T-cell (primary cell): ENCODE measurements around the gene CAP2. TPM values are rescaled to one million over a fixed set of nuclear protein-coding genes. Genes with fewer than 3 reads are reported as not detected.

Experiments used
- ATAC-seq, 4 experiments: fragments of 200-7000 bp in 3 of 4; fragments of 150-1000 bp in 1 of 4; cut with Tn5 transposase; replicated peaks in 1 of 4; 1 replicate in 3 of 4; 2 replicates in 1 of 4; pipeline ENCODE4 v1.10.0; 2021; ENCODE audit warnings: moderate library complexity in 3 of 4, mild to moderate bottlenecking in 2 of 4, moderate number of reproducible peaks in 1 of 4
- CTCF ChIA-PET, 2 donors: fragments of 300-600 bp; sonication (Branson Sonifier 250); formaldehyde crosslinking; loops; one replicate each; lab custom pipeline; 2022; ENCODE audit warnings: antibody characterized with exemption in 2 of 2; lab: Charles Lee
- POLR2A ChIA-PET, 2 donors: fragments of 300-600 bp; sonication (Branson Sonifier 250); formaldehyde crosslinking; loops; one replicate each; lab custom pipeline; 2022; ENCODE audit warnings: antibody characterized with exemption in 2 of 2; lab: Charles Lee
- DNase-seq, 35 experiments: peaks; one replicate each; pipeline versions ENCODE4 v3.0.0 to v3.0.0-alpha.2; 2013 to 2023
- H3K27ac ChIP-seq: one replicate; pipeline ENCODE4 v1.5.1; 2013; ENCODE audit warnings: low read length
- H3K27me3 ChIP-seq, 2 experiments: replicated peaks in 1 of 2; 1 replicate in 1 of 2; 2 replicates in 1 of 2; pipeline versions ENCODE4 v1.6.1 to v1.7.0; 2013; ENCODE audit warnings: low read length in 1 of 2, mixed read lengths in 1 of 2; ENCODE audit not compliant: control insufficient read depth in 2 of 2, insufficient read depth in 2 of 2; ENCODE audit errors: extremely low read depth in 1 of 2
- H3K36me3 ChIP-seq, 2 donors: 1 replicate in 1 of 2; 2 replicates in 1 of 2; pipeline versions ENCODE4 v1.6.1 to v1.7.0; 2013; ENCODE audit warnings: low read length in 1 of 2; ENCODE audit not compliant: control insufficient read depth in 2 of 2, insufficient read depth in 1 of 2; ENCODE audit errors: extremely low read depth in 1 of 2
- H3K4me1 ChIP-seq, 2 experiments: 1 replicate in 1 of 2; 2 replicates in 1 of 2; pipeline versions ENCODE4 v1.6.1 to v1.7.0; 2013; ENCODE audit warnings: low read length in 2 of 2, mixed read lengths in 1 of 2; ENCODE audit not compliant: insufficient read depth in 2 of 2, control insufficient read depth in 1 of 2; ENCODE audit errors: extremely low read depth in 1 of 2
- H3K4me3 ChIP-seq, 2 donors: 1 replicate in 1 of 2; 2 replicates in 1 of 2; pipeline versions ENCODE4 v1.5.1 to v1.7.0; 2013; ENCODE audit warnings: mild to moderate bottlenecking in 2 of 2, low read length in 1 of 2, moderate library complexity in 1 of 2; ENCODE audit not compliant: control insufficient read depth in 1 of 2; ENCODE audit errors: extremely low read depth in 1 of 2
- H3K9me3 ChIP-seq: 2 replicates; pipeline ENCODE4 v1.7.0; 2013
- H3K27ac Mint-ChIP-seq, 2 donors: one replicate each; pipeline ENCODE4 v1.8.0; 2020 to 2021; ENCODE audit warnings: mild to moderate bottlenecking in 2 of 2, mixed read lengths in 2 of 2
- H3K27me3 Mint-ChIP-seq, 2 donors: one replicate each; pipeline ENCODE4 v1.8.0; 2021 to 2022; ENCODE audit warnings: mixed read lengths in 2 of 2
- H3K36me3 Mint-ChIP-seq: one replicate; pipeline ENCODE4 v1.8.0; 2021; ENCODE audit warnings: mixed read lengths
- H3K4me1 Mint-ChIP-seq, 3 donors: one replicate each; pipeline ENCODE4 v1.8.0; 2020 to 2022; ENCODE audit warnings: mixed read lengths in 3 of 3, mild to moderate bottlenecking in 1 of 3
- H3K4me3 Mint-ChIP-seq, 3 donors: one replicate each; pipeline ENCODE4 v1.8.0; 2020 to 2022; ENCODE audit warnings: mild to moderate bottlenecking in 3 of 3, mixed read lengths in 3 of 3, moderate library complexity in 3 of 3
- H3K9me3 Mint-ChIP-seq, 3 donors: one replicate each; pipeline ENCODE4 v1.8.0; 2020 to 2022; ENCODE audit warnings: mixed read lengths in 3 of 3
- WGBS: methylation state at CpG from one replicate; pipeline ENCODE4 v1.1.5; 2013; ENCODE audit warnings: missing lambda C conversion rate; ENCODE audit not compliant: insufficient coverage; 5-methylcytosine and 5-hydroxymethylcytosine counted together
- total RNA-seq, 35 experiments: library from RNA in 6 of 35; stranded (reverse) in 6 of 35; fragments of 120-200 nt in 1 of 35; gene quantifications; one replicate each; pipeline versions ENCODE4 v1.2.1 to v1.2.4 and lab custom pipeline; 2013 to 2026

CAP2 gene
- total RNA-seq, 5 donors from 2014 or later (not counting 1 experiment from before 2014, with no cell fraction given) = 0.20 TPM; not detected in 4

DNA sequence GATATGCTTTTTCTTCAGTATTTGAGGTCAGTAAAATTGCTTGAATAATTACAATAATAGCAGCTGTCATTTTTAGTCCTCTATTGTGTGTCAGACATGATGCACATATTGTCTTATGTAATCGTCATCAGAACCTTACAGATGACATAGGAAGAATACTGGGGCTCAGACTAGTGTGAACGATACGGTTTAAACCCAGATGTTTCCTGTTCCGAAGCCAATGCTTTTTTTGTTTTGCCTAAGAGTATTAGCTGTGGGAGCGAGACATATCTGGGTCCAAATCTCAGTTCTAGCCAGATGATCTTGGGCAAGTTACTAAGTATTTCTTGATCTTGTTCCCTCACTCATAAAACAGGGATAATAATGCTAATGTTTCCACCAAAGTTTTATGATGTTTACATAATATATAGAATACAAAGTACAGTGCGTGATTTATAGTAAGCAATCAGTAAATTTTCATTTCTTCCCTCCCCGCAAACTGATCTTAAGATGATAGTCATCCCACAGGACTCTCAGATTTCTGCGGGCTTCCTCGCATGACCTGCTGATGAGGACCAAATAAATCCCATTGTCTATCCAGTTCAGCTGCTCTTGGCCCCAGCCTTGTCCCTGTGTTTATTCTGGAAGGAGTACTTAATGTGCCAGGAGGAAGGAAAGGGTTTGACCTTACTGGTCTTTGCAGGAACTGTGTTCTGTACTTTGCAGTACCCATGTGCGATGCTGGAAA is 98.2 kb downstream of the CAP2 start:
- Histone ChIP-seq H3K4me3 (no peak overlapping the region), H3K4me1 (no peaks in the 10 kb centered on the region), H3K36me3 (no peaks in the 10 kb centered on the region), H3K27ac (no peak overlapping the region), H3K27me3 (peaks cover 0 to 11% of the 10 kb centered on the region in 2 experiments), H3K9me3 (no peaks in the 10 kb centered on the region)
- ChIA-PET CTCF (no interaction called here), POLR2A (interaction anchor here in 1 of 2 donors (0.6 kb wide), 1 partner anchor 252 kb away, joined by 3 read pairs; no protein-coding TSS in a partner anchor)
- Mint-ChIP-seq H3K4me1 (no peaks in the 10 kb centered on the region), H3K27me3 (peaks cover 42 to 51% of the 10 kb centered on the region in 2 donors), H3K36me3 (no peaks in the 10 kb centered on the region), H3K9me3 (no peaks in the 10 kb centered on the region), H3K4me3 (no peak overlapping the region), H3K27ac (no peak overlapping the region)
- ATAC-seq = no peak
- 20% methylated on average over 4 of the region's 10 CpGs for WGBS
- DNase-seq = no peak

DNA sequence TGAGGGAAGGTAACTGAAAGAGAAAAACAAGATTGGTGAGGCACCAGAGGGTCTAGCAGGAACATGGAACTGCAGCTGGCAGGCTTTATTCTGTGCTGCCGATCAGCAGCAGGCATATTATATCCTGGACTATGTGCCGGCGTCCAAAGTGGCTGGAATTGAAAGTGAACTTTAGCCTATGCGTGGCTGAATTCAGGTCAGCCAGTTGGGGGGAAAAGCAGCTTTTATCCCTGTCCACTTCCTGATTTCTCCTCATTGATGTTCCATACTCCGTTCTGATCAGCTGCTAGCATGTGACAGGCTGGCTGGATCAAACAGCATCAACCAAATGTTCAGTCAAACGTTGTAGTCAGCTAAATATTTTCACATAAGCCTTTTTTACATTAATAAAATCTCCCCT is 99.0 kb downstream of the CAP2 start:
- no peaks in the 10 kb centered on the region for H3K9me3 Mint-ChIP-seq
- H3K36me3 ChIP-seq = no peaks in the 10 kb centered on the region
- H3K27me3 Mint-ChIP-seq = peaks cover 37 to 52% of the 10 kb centered on the region in 2 donors
- no peaks in the 10 kb centered on the region for H3K9me3 ChIP-seq
- H3K27ac Mint-ChIP-seq = no peak overlapping the region
- H3K36me3 Mint-ChIP-seq = no peaks in the 10 kb centered on the region
- ChIA-PET CTCF (no interaction called here), POLR2A (no interaction called here)
- no peaks in the 10 kb centered on the region for H3K4me1 ChIP-seq
- no peak overlapping the region for H3K4me3 ChIP-seq
- ATAC-seq (no peak), DNase-seq (no peak)
- 59% methylated on average over 4 of the region's 6 CpGs for WGBS
- H3K27ac ChIP-seq = no peak overlapping the region
- H3K27me3 ChIP-seq = peaks cover 0 to 11% of the 10 kb centered on the region in 2 experiments
- H3K4me1 Mint-ChIP-seq = no peaks in the 10 kb centered on the region
- no peak overlapping the region for H3K4me3 Mint-ChIP-seq

DNA sequence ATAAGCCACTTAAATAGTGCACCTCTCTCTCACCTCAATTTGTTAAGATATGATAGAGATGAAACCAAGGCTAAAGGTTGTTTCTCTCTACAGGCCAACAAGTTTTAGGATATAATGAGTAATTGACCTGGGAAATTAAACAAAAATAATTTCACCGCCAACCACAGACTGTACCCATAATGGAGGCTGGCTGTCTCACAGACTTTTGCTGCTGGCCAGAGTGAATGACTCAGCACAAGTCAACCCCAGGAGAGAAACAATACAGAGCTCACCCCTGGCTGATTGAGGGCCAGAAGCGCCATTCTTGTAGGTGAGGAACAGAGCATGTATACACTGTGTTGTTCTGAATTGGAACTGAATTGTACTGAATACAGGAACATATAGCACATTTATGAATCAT is 99.9 kb downstream of the CAP2 start:
- no peaks in the 10 kb centered on the region for H3K4me1 Mint-ChIP-seq
- POLR2A ChIA-PET = interaction anchor here in 1 of 2 donors (0.6 kb wide), 1 partner anchor 545 kb away, joined by 9 read pairs; no protein-coding TSS in a partner anchor
- H3K27ac ChIP-seq = no peak overlapping the region
- no peaks in the 10 kb centered on the region for H3K36me3 ChIP-seq
- H3K27ac Mint-ChIP-seq = no peak overlapping the region
- peaks cover 0 to 11% of the 10 kb centered on the region in 2 experiments for H3K27me3 ChIP-seq
- no peaks in the 10 kb centered on the region for H3K9me3 Mint-ChIP-seq
- no CpG with 5 or more reads among the region's 2 CpGs for WGBS
- DNase-seq = no peak
- no peak overlapping the region for H3K4me3 ChIP-seq
- H3K9me3 ChIP-seq = no peaks in the 10 kb centered on the region
- CTCF ChIA-PET = no interaction called here
- no peak for ATAC-seq
- H3K27me3 Mint-ChIP-seq = peaks cover 40 to 57% of the 10 kb centered on the region in 2 donors
- H3K4me3 Mint-ChIP-seq = no peak overlapping the region
- no peaks in the 10 kb centered on the region for H3K4me1 ChIP-seq
- no peaks in the 10 kb centered on the region for H3K36me3 Mint-ChIP-seq

DNA sequence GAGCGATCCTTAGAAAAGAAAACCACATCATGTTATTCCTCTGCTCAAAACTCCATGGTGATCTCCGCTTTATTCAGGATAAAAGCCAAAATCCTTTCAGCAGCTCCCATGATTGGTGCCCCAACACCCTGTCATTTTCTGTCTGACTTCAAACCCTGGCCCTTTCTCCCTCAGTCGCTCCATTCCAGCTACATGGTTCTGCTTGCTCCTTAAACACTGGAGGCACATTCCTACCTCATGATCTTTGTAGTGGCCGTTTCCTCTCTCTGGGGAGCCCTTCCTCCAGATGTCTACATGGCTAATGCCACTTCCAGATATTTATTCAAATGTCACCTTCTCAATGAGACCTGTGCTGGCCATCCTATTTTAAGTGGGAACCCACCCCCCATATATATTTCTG is 100.8 kb downstream of the CAP2 start:
- Mint-ChIP-seq H3K27me3 (peaks cover 40 to 56% of the 10 kb centered on the region in 2 donors), H3K9me3 (no peaks in the 10 kb centered on the region), H3K36me3 (no peaks in the 10 kb centered on the region), H3K4me1 (no peaks in the 10 kb centered on the region), H3K4me3 (no peak overlapping the region), H3K27ac (no peak overlapping the region)
- Histone ChIP-seq H3K4me1 (no peaks in the 10 kb centered on the region), H3K27ac (no peak overlapping the region), H3K36me3 (no peaks in the 10 kb centered on the region), H3K9me3 (no peaks in the 10 kb centered on the region), H3K4me3 (no peak overlapping the region), H3K27me3 (peaks cover 0 to 11% of the 10 kb centered on the region in 2 experiments)
- no peak for DNase-seq
- ATAC-seq = no peak
- WGBS = 88% methylated on average over 4 of the region's 4 CpGs
- ChIA-PET CTCF (no interaction called here), POLR2A (interaction anchor here in 1 of 2 donors (0.6 kb wide), 1 partner anchor 546 kb away, joined by 9 read pairs; no protein-coding TSS in a partner anchor)

DNA sequence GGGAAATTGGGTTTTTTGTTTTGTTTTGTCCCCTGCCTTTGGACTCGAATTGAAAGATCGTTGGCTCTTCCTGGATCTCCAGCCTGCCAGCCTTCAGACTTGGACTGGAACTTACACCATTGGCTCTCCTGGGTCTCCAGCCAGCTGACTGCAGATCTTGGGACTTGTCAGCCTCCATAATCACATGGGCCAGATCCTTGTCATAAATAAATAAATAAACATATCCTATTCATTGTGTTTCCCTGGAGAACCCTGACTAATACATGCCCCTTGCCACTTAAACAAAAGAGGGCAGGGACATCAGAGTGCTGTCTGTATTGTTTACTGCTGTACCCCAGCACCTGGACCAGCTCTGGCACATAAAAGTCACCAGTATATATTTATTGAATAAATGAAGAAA is 101.5 kb downstream of the CAP2 start:
- Mint-ChIP-seq H3K4me3 (no peak overlapping the region), H3K4me1 (no peaks in the 10 kb centered on the region), H3K9me3 (no peaks in the 10 kb centered on the region), H3K36me3 (no peaks in the 10 kb centered on the region), H3K27ac (no peak overlapping the region), H3K27me3 (peaks cover 40 to 56% of the 10 kb centered on the region in 2 donors)
- no peaks in the 10 kb centered on the region for H3K9me3 ChIP-seq
- H3K27me3 ChIP-seq = peaks cover 0 to 14% of the 10 kb centered on the region in 2 experiments
- DNase-seq = no peak
- H3K27ac ChIP-seq = no peak overlapping the region
- ChIA-PET CTCF (no interaction called here), POLR2A (no interaction called here)
- H3K36me3 ChIP-seq = no peaks in the 10 kb centered on the region
- H3K4me3 ChIP-seq = no peak overlapping the region
- no peak for ATAC-seq
- 83% methylated on average over 2 of the region's 2 CpGs for WGBS
- no peaks in the 10 kb centered on the region for H3K4me1 ChIP-seq

DNA sequence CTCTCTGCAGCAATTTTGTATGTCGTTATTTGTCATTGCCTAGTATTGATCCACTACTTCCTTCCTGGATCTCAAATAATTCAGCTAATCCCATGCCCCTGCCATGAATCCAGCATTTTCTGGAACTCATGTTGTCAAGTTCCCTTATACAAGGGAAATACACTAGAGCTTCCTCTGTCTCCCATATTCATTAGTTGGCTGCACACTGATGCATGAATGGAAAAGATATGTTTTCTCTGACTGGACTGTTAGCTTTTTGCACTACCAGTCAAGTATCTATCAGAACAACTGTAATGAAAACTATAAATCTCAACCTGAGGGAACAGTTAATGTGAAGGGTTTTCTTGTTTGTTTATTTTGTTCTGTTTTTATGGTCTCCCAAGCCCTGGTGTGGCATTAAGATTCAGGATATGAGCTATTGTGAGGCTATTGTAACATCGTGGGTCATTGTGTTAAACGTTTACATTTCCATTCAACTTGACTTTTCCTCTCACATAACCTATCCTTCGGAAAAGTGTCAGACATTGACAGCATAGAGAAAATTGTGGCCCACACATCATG is 104.2 kb downstream of the CAP2 start:
- Histone ChIP-seq H3K27me3 (peaks cover 0 to 11% of the 10 kb centered on the region in 2 experiments), H3K9me3 (no peaks in the 10 kb centered on the region), H3K27ac (no peak overlapping the region), H3K4me1 (no peaks in the 10 kb centered on the region), H3K4me3 (no peak overlapping the region), H3K36me3 (no peaks in the 10 kb centered on the region)
- H3K9me3 Mint-ChIP-seq = no peaks in the 10 kb centered on the region
- DNase-seq (no peak), ATAC-seq (no peak)
- 100% methylated on average over 1 of the region's 4 CpGs for WGBS
- no peak overlapping the region for H3K27ac Mint-ChIP-seq
- peaks cover 23 to 33% of the 10 kb centered on the region in 2 donors for H3K27me3 Mint-ChIP-seq
- ChIA-PET CTCF (no interaction called here), POLR2A (no interaction called here)
- no peaks in the 10 kb centered on the region for H3K4me1 Mint-ChIP-seq
- no peaks in the 10 kb centered on the region for H3K36me3 Mint-ChIP-seq
- no peak overlapping the region for H3K4me3 Mint-ChIP-seq
